ENCODE measurements around the gene DYNC2H1. TPM values are rescaled to one million over a fixed set of nuclear protein-coding genes. Genes with fewer than 3 reads are reported as not detected.

DYNC2H1 gene
- total and polyA plus RNA-seq, 7 experiments from 2014 or later, result 0.31 to 4.2 (median 2.3) TPM

- POLR2A ChIA-PET, result no interaction called here
- ATAC-seq (no peak), DNase-seq (no peak)
- Histone ChIP-seq H3K4me1 (ENCODE audit: control insufficient read depth in 2 of 2, insufficient read depth in 2 of 2, low read length in 2 of 2) (no peaks in the 10 kb centered on the region), H3K4me3 (ENCODE audit: low read length) (no peak overlapping the region), H3K9me3 (ENCODE audit: control insufficient read depth in 2 of 3, low read length in 3 of 3) (no peaks in the 10 kb centered on the region), H3K27me3 (ENCODE audit: control insufficient read depth in 2 of 2, insufficient read depth in 2 of 2, low read length in 2 of 2) (no peaks in the 10 kb centered on the region), H3K27ac (ENCODE audit: low read depth, low read length) (no peak overlapping the region), H3K36me3 (ENCODE audit: control insufficient read depth in 2 of 3, insufficient read depth in 3 of 3, low read length in 3 of 3) (no peaks in the 10 kb centered on the region)
- H3K36me3 Mint-ChIP-seq, result peaks cover 0 to 4% (median 3%) of the 10 kb centered on the region in 5 donors
- CTCF ChIA-PET, result no interaction called here
- intact Hi-C loops (cut with micrococcal nuclease), result no loop called here
- H3K9me3 Mint-ChIP-seq, result no peaks in the 10 kb centered on the region
- H3K27me3 Mint-ChIP-seq, result peaks cover 0 to 2% (median 0%) of the 10 kb centered on the region in 5 donors
- no peak overlapping the region for H3K27ac Mint-ChIP-seq
- H3K4me3 Mint-ChIP-seq, result no peak overlapping the region
- H3K4me1 Mint-ChIP-seq, result no peaks in the 10 kb centered on the region
Observed at GRCh38 chr11:103164093-103164796, 55.0 kb downstream of the DYNC2H1 start.

GRCh38 chr11:103167166-103167565 is 57.9 kb downstream of the DYNC2H1 start:
- POLR2A ChIA-PET, result no interaction called here
- CTCF ChIA-PET, result no interaction called here

GRCh38 chr11:103170865-103171264 is 61.6 kb downstream of the DYNC2H1 start:
- no peak overlapping the region for H3K4me3 Mint-ChIP-seq
- Histone ChIP-seq H3K9me3 (ENCODE audit: control insufficient read depth in 2 of 3, low read length in 3 of 3) (no peaks in the 10 kb centered on the region), H3K27ac (ENCODE audit: low read depth, low read length) (no peak overlapping the region), H3K4me1 (ENCODE audit: control insufficient read depth in 2 of 2, insufficient read depth in 2 of 2, low read length in 2 of 2) (no peaks in the 10 kb centered on the region), H3K36me3 (ENCODE audit: control insufficient read depth in 2 of 3, insufficient read depth in 3 of 3, low read length in 3 of 3) (no peaks in the 10 kb centered on the region), H3K4me3 (ENCODE audit: low read length) (no peak overlapping the region), H3K27me3 (ENCODE audit: control insufficient read depth in 2 of 2, insufficient read depth in 2 of 2, low read length in 2 of 2) (no peaks in the 10 kb centered on the region)
- H3K27ac Mint-ChIP-seq, result no peak overlapping the region
- POLR2A ChIA-PET, result no interaction called here
- CTCF ChIA-PET, result no interaction called here
- peaks cover 0 to 2% (median 0%) of the 10 kb centered on the region in 5 donors for H3K27me3 Mint-ChIP-seq
- H3K36me3 Mint-ChIP-seq, result peaks cover 0 to 4% (median 0%) of the 10 kb centered on the region in 5 donors
- ATAC-seq (no peak), DNase-seq (no peak)
- H3K4me1 Mint-ChIP-seq, result no peaks in the 10 kb centered on the region
- no peaks in the 10 kb centered on the region for H3K9me3 Mint-ChIP-seq
- intact Hi-C loops (cut with micrococcal nuclease), result no loop called here

More at GRCh38 chr11:103167166-103167565, 57.9 kb downstream of the DYNC2H1 start:
- Mint-ChIP-seq H3K4me3 (no peak overlapping the region), H3K27ac (no peak overlapping the region), H3K27me3 (peaks cover 0 to 2% (median 0%) of the 10 kb centered on the region in 5 donors), H3K4me1 (no peaks in the 10 kb centered on the region), H3K9me3 (no peaks in the 10 kb centered on the region), H3K36me3 (peaks cover 0 to 4% (median 0%) of the 10 kb centered on the region in 5 donors)
- DNase-seq, result no peak
- no peak for ATAC-seq
- H3K4me3 ChIP-seq (ENCODE audit: low read length), result no peak overlapping the region
- no peaks in the 10 kb centered on the region for H3K36me3 ChIP-seq (ENCODE audit: control insufficient read depth in 2 of 3, insufficient read depth in 3 of 3, low read length in 3 of 3)
- H3K27me3 ChIP-seq (ENCODE audit: control insufficient read depth in 2 of 2, insufficient read depth in 2 of 2, low read length in 2 of 2), result no peaks in the 10 kb centered on the region
- no peaks in the 10 kb centered on the region for H3K4me1 ChIP-seq (ENCODE audit: control insufficient read depth in 2 of 2, insufficient read depth in 2 of 2, low read length in 2 of 2)
- H3K27ac ChIP-seq (ENCODE audit: low read depth, low read length), result no peak overlapping the region
- intact Hi-C loops (cut with micrococcal nuclease), result no loop called here
- no peaks in the 10 kb centered on the region for H3K9me3 ChIP-seq (ENCODE audit: control insufficient read depth in 2 of 3, low read length in 3 of 3)

- intact Hi-C loops (cut with micrococcal nuclease), result no loop called here
- H3K9me3 Mint-ChIP-seq, result no peaks in the 10 kb centered on the region
- POLR2A ChIA-PET, result no interaction called here
- peaks cover 0 to 4% (median 0%) of the 10 kb centered on the region in 5 donors for H3K36me3 Mint-ChIP-seq
- DNase-seq, result no peak
- no peaks in the 10 kb centered on the region for H3K36me3 ChIP-seq (ENCODE audit: control insufficient read depth in 2 of 3, insufficient read depth in 3 of 3, low read length in 3 of 3)
- no peaks in the 10 kb centered on the region for H3K27me3 ChIP-seq (ENCODE audit: control insufficient read depth in 2 of 2, insufficient read depth in 2 of 2, low read length in 2 of 2)
- no peak for ATAC-seq
- H3K4me1 ChIP-seq (ENCODE audit: control insufficient read depth in 2 of 2, insufficient read depth in 2 of 2, low read length in 2 of 2), result no peaks in the 10 kb centered on the region
- no peak overlapping the region for H3K4me3 ChIP-seq (ENCODE audit: low read length)
- H3K27me3 Mint-ChIP-seq, result no peaks in the 10 kb centered on the region
- H3K27ac Mint-ChIP-seq, result no peak overlapping the region
- no peaks in the 10 kb centered on the region for H3K4me1 Mint-ChIP-seq
- CTCF ChIA-PET, result no interaction called here
- no peak overlapping the region for H3K27ac ChIP-seq (ENCODE audit: low read depth, low read length)
- no peak overlapping the region for H3K4me3 Mint-ChIP-seq
- no peaks in the 10 kb centered on the region for H3K9me3 ChIP-seq (ENCODE audit: control insufficient read depth in 2 of 3, low read length in 3 of 3)
Observed at GRCh38 chr11:103175461-103176129, 66.4 kb downstream of the DYNC2H1 start.

GRCh38 chr11:103183981-103184611 is 74.9 kb downstream of the DYNC2H1 start:
- Mint-ChIP-seq H3K36me3 (peaks cover 0 to 4% (median 0%) of the 10 kb centered on the region in 5 donors), H3K27me3 (no peaks in the 10 kb centered on the region), H3K9me3 (no peaks in the 10 kb centered on the region), H3K4me1 (peaks cover 0 to 12% (median 7%) of the 10 kb centered on the region in 7 donors), H3K4me3 (no peak overlapping the region), H3K27ac (no peak overlapping the region)
- ATAC-seq (no peak), DNase-seq (no peak)
- H3K27ac ChIP-seq (ENCODE audit: low read depth, low read length), result no peak overlapping the region
- CTCF ChIA-PET, result no interaction called here
- no peaks in the 10 kb centered on the region for H3K9me3 ChIP-seq (ENCODE audit: control insufficient read depth in 2 of 3, low read length in 3 of 3)
- no peak overlapping the region for H3K4me3 ChIP-seq (ENCODE audit: low read length)
- H3K27me3 ChIP-seq (ENCODE audit: control insufficient read depth in 2 of 2, insufficient read depth in 2 of 2, low read length in 2 of 2), result no peaks in the 10 kb centered on the region
- intact Hi-C loops (cut with micrococcal nuclease), result no loop called here
- POLR2A ChIA-PET, result no interaction called here
- no peaks in the 10 kb centered on the region for H3K36me3 ChIP-seq (ENCODE audit: control insufficient read depth in 2 of 3, insufficient read depth in 3 of 3, low read length in 3 of 3)
- H3K4me1 ChIP-seq (ENCODE audit: control insufficient read depth in 2 of 2, insufficient read depth in 2 of 2, low read length in 2 of 2), result no peaks in the 10 kb centered on the region

- DNase-seq (no peak), ATAC-seq (no peak)
- Mint-ChIP-seq H3K4me3 (no peak overlapping the region), H3K27ac (no peak overlapping the region), H3K27me3 (no peaks in the 10 kb centered on the region), H3K4me1 (no peaks in the 10 kb centered on the region), H3K9me3 (no peaks in the 10 kb centered on the region), H3K36me3 (peaks cover 0 to 9% (median 3%) of the 10 kb centered on the region in 5 donors)
- no peak overlapping the region for H3K27ac ChIP-seq (ENCODE audit: low read depth, low read length)
- intact Hi-C loops (cut with micrococcal nuclease), result loop anchor here (2.0 to 10.0 kb wide), 2 partner anchors 399 to 403 kb away; no protein-coding TSS in a partner anchor
- ChIA-PET CTCF (no interaction called here), POLR2A (no interaction called here)
- no peak overlapping the region for H3K4me3 ChIP-seq (ENCODE audit: low read length)
- no peaks in the 10 kb centered on the region for H3K9me3 ChIP-seq (ENCODE audit: control insufficient read depth in 2 of 3, low read length in 3 of 3)
- H3K36me3 ChIP-seq (ENCODE audit: control insufficient read depth in 2 of 3, insufficient read depth in 3 of 3, low read length in 3 of 3), result no peaks in the 10 kb centered on the region
- H3K27me3 ChIP-seq (ENCODE audit: control insufficient read depth in 2 of 2, insufficient read depth in 2 of 2, low read length in 2 of 2), result no peaks in the 10 kb centered on the region
- no peaks in the 10 kb centered on the region for H3K4me1 ChIP-seq (ENCODE audit: control insufficient read depth in 2 of 2, insufficient read depth in 2 of 2, low read length in 2 of 2)
Observed at GRCh38 chr11:103202048-103202651, 92.9 kb downstream of the DYNC2H1 start.
